Measurements from ENCODE around the gene TNFRSF4. TPM values are rescaled to one million over a fixed set of nuclear protein-coding genes. Genes with fewer than 3 reads are reported as not detected.
"Not testable (repeated sequence)": the region's sequence is repeated elsewhere in the genome, so short reads cannot be mapped to it uniquely, and the experiment has no call there.

The TNFRSF4 gene
- total RNA-seq, 1 donor from 2014 or later: 58.5 TPM

- DNase-seq (ENCODE audit: extremely low read depth, low read depth, low spot score): no peak
Measured at GRCh38 chr1:1204998-1205768, 8.8 kb downstream of the TNFRSF4 start.

DNA sequence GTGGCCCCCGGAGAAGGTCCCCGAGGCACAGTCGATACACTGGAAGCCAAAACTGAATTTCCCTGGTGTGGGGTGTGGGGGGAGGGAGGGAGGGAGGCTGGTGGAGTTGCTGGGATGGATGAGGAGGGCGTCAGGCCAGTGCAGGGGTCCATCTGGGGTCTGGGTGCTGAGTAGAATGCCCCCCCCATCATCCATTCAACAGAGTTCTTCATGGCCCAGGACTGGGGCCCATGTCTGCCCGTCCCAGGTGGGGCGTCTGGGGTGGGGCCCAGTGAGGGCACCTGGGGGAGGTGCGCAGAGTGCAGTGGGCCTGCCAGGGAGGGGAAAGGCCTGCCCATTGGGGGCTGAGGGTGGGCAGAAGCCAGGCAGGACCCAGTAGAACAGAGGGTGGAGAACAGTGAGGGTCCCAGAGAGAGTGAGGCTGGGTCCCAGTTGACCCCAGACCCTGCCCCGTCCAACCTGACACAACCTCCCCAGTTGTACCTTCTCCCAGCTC lies 9.5 kb downstream of the TNFRSF4 start:
- DNase-seq (ENCODE audit: extremely low read depth, low read depth, low spot score): no peak

- no peak for DNase-seq (ENCODE audit: extremely low read depth, low read depth, low spot score)
Measured at GRCh38 chr1:1203561-1204424, 10.2 kb downstream of the TNFRSF4 start.

DNA sequence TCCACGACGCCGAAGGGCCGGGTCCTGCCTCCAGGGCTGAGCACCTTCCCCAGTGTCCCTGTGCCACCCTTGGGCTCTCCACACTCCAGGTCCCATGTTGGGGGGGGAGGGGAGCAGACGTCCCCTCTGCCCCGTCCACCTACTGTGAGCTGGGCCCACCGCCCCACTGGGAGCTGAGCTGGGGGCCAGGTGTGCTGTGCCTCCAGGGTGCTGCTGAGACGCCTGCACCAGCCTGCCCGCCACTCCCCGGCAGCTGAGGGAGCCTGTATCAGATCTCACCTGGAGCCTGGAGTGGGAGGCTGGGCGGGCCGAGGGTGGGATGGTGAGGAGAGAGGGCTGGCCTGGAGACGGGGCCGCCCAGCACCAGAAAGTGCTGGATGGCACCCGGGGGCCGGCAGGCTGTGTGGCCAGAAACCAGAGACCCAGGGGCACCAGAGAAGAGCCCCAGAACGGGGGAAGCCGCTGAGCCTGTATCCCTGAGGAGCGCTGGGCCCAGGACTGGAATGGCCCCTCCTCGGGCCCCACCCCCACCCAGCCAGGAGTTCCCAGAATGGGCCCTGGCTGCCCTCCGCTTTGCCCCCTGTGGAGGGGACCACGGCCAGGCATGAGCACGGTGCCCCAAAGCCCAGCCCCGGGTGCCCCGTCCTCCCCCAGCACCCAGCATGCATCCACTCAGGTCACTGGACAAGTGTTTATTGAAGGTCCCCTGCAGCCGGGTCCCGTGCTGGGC lies 11.0 kb downstream of the TNFRSF4 start:
- no peak for DNase-seq (ENCODE audit: extremely low read depth, low read depth, low spot score)

DNA sequence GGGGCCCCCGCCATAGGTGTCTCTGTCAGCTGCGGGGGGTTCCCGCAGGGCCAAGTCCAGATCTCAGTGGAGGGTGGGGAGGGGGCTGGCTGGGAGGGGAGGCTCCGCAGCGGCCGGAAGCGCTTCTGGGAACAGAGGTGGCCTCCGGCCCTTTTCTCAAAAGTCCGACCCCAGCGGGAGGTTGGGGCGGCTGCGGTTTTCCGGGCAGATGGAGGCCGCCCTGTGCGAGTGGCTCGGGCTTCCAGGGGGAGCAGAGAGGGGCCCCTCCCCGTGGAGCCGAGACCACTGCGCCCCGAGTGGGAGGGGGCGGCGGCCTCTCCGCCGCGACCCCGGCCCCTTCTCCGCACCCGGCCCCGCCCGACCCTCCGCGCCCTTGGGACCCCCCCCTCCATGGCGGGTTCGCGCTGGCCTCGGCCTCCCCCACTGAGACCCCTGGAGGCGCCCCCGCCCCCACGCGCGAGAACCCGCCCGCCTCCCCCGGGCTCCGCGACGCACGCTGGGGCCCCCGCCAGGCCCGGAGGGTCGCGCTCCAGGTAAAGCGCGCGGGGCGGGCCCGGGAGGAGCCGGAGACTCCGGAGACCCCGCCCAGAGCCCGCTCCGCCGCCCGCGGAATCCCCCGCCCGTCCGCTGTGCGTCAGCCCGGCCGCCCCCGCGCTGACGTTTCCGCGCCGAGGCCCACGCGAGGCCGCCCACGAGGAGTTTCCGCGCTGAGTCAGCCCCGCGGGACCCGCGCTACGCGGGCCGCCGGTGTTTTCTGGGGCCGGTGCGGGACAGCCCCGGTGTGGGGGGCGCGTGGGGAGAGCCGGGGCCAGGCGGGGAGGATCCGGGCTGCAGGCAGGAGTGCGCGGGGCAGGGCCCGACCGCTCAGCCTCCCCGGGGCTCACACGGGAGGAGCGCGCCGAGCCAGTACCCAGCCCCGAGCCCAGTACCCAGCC lies 12.8 kb downstream of the TNFRSF4 start:
- DNase-seq (ENCODE audit: extremely low read depth, low read depth, low spot score): no peak

- DNase-seq (ENCODE audit: extremely low read depth, low read depth, low spot score): no peak
Measured at GRCh38 chr1:1199961-1200875, 13.7 kb downstream of the TNFRSF4 start.

DNA sequence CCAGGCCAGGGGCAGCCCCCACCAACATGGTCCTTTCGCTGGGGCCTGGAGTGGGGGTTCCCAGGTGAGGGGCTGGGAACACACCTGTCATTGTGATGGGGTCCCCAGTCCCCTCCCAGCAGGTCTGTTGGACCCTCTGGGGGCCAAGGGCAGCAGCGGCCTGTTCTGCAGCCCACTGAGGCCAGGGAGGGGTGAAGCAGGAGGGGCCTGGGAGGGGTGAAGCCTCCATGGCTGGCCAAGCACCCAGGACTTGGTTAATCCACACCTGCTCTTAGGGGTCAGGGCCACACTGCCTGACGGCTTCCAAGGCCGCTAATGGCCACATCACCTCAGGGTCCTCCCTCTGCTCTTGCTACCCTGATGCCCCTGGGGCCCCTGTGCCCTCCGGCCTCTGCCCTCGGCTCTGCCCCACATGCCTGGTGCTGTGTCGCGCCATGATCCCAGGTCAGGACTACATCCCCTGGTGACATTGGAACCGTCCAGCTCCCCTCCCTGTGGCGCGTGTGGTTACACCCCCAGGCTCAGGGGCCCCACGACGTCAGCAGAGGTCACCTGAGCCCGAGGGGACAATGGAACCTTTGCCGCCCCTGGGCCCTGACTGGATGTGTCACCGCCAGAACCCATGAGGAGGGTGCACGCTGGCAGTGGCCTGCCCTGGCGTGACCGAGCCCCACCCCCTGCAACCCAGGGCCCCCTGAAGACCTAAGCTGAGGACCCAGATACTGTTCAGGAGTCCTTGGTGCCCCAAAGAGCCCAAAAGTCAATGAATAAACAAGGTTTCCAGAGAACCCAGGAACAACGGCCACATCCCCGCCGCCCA lies 14.6 kb downstream of the TNFRSF4 start:
- DNase-seq (ENCODE audit: extremely low read depth, low read depth, low spot score): no peak

DNA sequence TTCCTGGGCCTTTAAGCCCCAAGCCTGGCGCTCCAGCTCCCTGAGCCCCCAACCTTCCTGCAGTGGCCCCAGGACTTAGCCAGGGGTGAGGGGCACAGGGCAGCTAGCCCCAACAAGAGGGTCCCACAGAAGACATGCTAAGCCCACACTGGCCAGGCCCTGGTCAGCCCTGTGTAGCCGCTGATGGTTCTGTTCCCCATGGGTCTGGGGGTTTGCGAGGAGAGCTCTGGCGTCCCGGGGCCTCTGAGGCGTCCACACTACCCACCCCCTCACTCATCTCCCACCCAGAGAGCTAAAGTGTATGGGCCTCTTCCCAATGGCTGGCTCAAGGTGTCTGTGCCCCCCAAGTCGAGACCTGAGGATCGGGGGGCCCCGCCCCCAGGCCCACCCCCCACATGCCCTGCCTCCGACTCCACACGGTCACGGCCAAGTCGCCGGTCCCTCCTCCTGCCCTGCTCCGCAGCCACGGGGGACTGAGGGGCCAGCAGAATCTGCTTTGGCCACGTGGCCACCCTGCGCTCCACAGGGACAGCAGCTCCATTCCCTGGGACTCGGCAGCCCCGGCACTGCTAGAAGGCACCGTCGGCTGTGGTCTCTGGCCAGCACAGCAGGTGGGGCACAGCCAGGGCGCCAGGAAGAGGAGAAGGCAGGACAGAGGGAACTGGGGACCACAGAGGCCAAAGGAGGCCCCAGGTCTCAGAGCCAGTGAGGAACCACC lies 15.4 kb downstream of the TNFRSF4 start:
- no peak for DNase-seq (ENCODE audit: extremely low read depth, low read depth, low spot score)

DNA sequence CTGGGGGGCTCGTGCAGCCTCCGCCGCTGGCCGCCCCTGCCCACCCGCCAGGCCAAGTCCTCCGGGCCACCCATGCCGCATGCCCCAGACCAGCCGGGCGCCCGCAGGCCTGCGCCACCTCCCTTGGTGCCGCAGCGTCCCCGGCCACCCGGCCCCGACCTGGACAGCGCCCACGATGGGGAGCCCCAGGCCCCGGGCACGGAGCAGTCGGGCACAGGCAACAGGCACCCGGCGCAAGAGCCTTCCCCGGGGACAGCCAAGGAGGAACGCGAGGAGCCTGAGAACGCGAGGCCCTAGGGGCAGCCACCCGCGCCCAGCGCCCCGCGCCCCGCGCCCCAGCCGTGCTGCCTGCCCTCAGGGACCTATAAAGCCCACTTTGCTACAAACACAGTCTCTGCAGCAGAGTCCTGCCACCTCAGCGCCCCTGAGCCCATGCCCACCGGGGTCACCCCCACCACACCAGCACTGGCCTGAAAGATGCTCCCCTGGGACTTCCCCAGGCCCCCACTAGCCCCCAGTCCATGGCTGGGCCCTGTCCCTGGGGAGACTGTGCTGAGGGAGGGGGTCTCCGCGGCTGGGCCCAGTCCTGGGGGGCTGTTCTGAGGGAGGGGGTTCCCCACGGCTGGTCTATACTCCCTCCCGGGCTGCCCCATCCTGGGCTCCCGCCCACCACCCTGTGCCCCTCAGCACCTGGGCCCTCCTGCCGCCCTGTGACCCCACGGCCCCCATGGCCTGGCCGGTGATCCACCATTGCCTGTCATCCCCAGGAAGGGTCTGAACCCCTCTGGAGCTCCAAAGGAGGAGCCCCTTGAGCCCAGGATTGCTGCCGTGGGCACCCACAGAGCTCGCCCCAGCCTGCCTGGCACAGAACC lies 16.2 kb downstream of the TNFRSF4 start:
- no peak for DNase-seq (ENCODE audit: extremely low read depth, low read depth, low spot score)

- no peak for DNase-seq (ENCODE audit: extremely low read depth, low read depth, low spot score)
Measured at GRCh38 chr1:1197188-1197500, 16.8 kb downstream of the TNFRSF4 start.

DNA sequence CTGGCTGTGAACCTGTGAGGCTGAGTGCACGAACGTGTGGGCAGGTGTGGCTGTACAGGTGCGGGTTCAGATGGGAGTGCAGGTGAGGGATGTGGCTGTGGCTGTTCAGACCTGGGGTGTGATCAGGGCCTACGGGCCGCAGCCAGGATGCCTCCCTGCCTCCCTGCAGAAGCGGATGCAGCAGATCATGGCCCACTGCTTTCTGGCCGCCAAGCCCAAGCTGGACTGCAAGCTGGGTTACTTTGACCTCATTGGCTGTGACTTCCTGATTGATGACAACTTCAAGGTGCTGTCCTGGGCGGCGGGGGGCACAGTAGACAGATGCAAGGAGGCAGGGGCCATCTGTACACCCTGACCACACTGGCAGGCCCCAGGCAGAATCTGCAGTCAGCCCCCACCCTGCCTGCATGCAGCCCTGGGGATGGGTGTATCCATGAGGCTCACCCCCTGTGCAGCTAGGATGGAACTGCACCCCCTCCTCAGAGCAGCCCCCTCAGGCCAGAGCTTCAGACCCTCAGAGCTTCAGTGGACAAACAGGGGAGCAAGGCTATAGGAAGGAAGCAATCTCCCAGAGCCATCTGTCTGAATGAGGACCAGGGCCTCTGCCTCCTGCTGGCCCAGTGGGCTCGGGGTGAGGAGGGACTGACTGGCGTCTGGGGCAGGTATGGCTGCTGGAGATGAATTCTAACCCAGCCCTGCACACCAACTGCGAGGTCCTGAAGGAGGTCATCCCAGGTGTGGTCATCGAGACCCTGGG lies 17.3 kb downstream of the TNFRSF4 start:
- DNase-seq (ENCODE audit: extremely low read depth, low read depth, low spot score): no peak

DNA sequence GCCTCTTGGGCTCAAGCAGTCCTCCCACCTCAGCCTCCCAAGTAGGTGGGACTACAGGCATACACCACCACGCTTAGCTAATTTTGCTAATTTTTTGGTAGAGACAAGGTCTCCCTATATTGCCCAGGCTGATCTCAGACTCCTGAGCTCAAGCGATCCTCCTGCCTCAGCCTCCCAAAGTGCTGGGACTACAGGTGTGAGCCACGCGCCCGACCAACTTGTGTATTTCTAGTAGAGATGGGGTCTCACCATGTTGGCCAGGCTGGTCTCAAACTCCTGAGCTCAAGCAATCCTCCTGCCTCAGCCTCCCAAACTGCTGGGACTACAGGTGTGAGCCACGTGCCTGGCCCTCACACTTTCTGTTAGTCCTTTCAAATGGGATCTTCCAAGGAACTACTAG lies 18.2 kb downstream of the TNFRSF4 start:
- DNase-seq (ENCODE audit: extremely low read depth, low read depth, low spot score): not testable (repeated sequence)

- DNase-seq (ENCODE audit: extremely low read depth, low read depth, low spot score): no peak
Measured at GRCh38 chr1:1194723-1195122, 19.2 kb downstream of the TNFRSF4 start.

DNA sequence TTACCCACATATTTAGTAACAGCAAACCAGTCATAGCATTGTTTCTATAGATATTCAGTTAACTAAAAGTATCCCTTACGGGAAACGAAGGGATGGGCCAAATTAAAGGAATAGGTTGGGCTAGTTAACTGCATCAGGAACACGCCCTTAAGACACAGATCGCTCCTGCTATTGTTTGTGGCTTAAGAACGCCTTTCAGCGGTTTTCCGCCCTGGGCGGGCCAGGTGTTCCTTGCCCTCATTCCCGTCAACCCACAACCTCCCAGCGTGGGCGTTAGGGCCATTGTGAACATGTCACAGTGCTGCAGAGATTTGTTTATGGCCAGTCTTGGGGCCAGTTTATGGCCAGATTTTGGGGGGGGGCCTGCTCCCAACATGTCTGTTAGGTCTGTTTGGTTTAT lies 22.2 kb downstream of the TNFRSF4 start:
- no peak for DNase-seq (ENCODE audit: extremely low read depth, low read depth, low spot score)

DNA sequence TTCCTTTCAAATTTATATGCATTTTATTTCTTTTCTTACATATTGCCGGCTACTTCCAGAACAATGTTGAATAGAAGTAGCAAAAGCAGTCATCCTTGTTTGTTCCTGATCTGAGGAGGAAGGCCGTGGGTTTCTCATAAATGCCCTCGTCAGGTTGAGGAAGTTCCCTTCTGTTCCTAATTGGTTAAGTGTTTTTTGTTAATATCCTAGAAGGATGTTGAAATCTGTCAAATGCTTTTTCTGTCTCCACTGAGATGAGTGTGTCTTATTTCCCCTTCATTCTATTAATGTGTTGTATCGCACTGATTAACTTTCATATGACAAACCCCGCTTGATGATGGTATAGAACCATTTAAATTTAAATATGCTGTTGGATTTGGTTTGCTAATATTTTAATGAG lies 24.8 kb downstream of the TNFRSF4 start:
- DNase-seq (ENCODE audit: extremely low read depth, low read depth, low spot score): no peak

GRCh38 chr1:1187938-1188337 lies 26.0 kb downstream of the TNFRSF4 start:
- no peak for DNase-seq (ENCODE audit: extremely low read depth, low read depth, low spot score)
